ENCODE measurements around the gene MFNG. TPM values are rescaled to one million over a fixed set of nuclear protein-coding genes. Genes with fewer than 3 reads are reported as not detected.

Gene MFNG
- total RNA-seq, 1 donor from 2014 or later = 3.2 TPM

- H3K27me3 Mint-ChIP-seq = peaks cover 6% of the 10 kb centered on the region
- DNase-seq (ENCODE audit: low spot score, unreplicated experiment) = no peak
- H3K4me1 Mint-ChIP-seq (ENCODE audit: low read depth) = peaks cover 2% of the 10 kb centered on the region
- no peaks in the 10 kb centered on the region for H3K36me3 Mint-ChIP-seq (ENCODE audit: insufficient read depth)
- H3K9me3 Mint-ChIP-seq (ENCODE audit: low read depth) = no peaks in the 10 kb centered on the region
- no peak for TF ChIP-seq CTCF (IDR thresholded peaks at IDR 0.05; ENCODE audit: unreplicated experiment)
- no peak overlapping the region for H3K4me3 Mint-ChIP-seq (ENCODE audit: low read depth)
- H3K27ac Mint-ChIP-seq = no peak overlapping the region
Measured at GRCh38 chr22:37526376-37526775, 40.2 kb upstream of the MFNG start.

DNA sequence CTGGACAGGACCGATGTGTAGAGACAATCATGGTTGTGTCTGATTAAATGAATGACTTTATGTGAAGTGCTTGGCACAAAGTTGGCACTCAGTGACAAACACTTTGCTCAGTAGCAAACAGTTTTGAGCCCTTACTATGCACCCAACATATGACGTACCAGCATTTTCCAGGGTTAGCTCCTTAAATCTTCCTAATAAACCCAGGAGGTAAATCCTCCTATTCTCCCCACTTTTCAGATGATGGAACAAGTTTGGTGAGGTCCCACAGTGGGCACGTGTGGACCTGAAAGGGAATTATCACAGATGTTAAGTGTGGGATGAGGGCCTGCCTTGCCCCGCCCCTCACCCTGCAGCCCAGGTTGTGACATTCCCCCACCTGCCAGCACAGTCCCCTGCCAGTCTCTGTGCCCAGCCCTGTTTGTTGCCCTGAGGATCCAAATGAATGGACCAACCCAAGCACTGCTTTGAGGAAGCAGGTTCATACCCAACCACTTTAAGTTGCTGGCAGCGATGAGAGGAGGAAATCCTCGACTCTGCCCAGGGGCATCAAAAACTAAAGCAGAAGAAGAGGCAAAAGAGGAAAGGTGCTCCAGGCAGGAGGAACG is 39.7 kb upstream of the MFNG start:
- Mint-ChIP-seq H3K4me1 (ENCODE audit: low read depth) (peaks cover 2% of the 10 kb centered on the region), H3K9me3 (ENCODE audit: low read depth) (no peaks in the 10 kb centered on the region), H3K27me3 (peaks cover 6% of the 10 kb centered on the region), H3K27ac (no peak overlapping the region), H3K36me3 (ENCODE audit: insufficient read depth) (no peaks in the 10 kb centered on the region), H3K4me3 (ENCODE audit: low read depth) (no peak overlapping the region)
- no peak for TF ChIP-seq CTCF (IDR thresholded peaks at IDR 0.05; ENCODE audit: unreplicated experiment)
- DNase-seq (ENCODE audit: low spot score, unreplicated experiment) = no peak

- H3K4me3 Mint-ChIP-seq (ENCODE audit: low read depth) = no peak overlapping the region
- H3K36me3 Mint-ChIP-seq (ENCODE audit: insufficient read depth) = no peaks in the 10 kb centered on the region
- peaks cover 2% of the 10 kb centered on the region for H3K4me1 Mint-ChIP-seq (ENCODE audit: low read depth)
- H3K9me3 Mint-ChIP-seq (ENCODE audit: low read depth) = no peaks in the 10 kb centered on the region
- no peak for DNase-seq (ENCODE audit: low spot score, unreplicated experiment)
- H3K27ac Mint-ChIP-seq = no peak overlapping the region
- TF ChIP-seq CTCF (IDR thresholded peaks at IDR 0.05; ENCODE audit: unreplicated experiment) = no peak
- peaks cover 6% of the 10 kb centered on the region for H3K27me3 Mint-ChIP-seq
Measured at GRCh38 chr22:37525073-37525745, 39.0 kb upstream of the MFNG start.

- DNase-seq (ENCODE audit: low spot score, unreplicated experiment) = no peak
- no peak for TF ChIP-seq CTCF (IDR thresholded peaks at IDR 0.05; ENCODE audit: unreplicated experiment)
- peaks cover 9% of the 10 kb centered on the region for H3K4me1 Mint-ChIP-seq (ENCODE audit: low read depth)
- no peaks in the 10 kb centered on the region for H3K9me3 Mint-ChIP-seq (ENCODE audit: low read depth)
- peak overlapping the region; percentile 45 for H3K4me3 Mint-ChIP-seq (ENCODE audit: low read depth)
- peaks cover 6% of the 10 kb centered on the region for H3K27me3 Mint-ChIP-seq
- no peak overlapping the region for H3K27ac Mint-ChIP-seq
- H3K36me3 Mint-ChIP-seq (ENCODE audit: insufficient read depth) = no peaks in the 10 kb centered on the region
Measured at GRCh38 chr22:37522482-37522881, 36.3 kb upstream of the MFNG start.

- Mint-ChIP-seq H3K27me3 (peaks cover 6% of the 10 kb centered on the region), H3K4me1 (ENCODE audit: low read depth) (peaks cover 9% of the 10 kb centered on the region), H3K36me3 (ENCODE audit: insufficient read depth) (peaks cover 5% of the 10 kb centered on the region), H3K4me3 (ENCODE audit: low read depth) (peak overlapping the region; percentile 60), H3K27ac (no peak overlapping the region), H3K9me3 (ENCODE audit: low read depth) (peaks cover 1% of the 10 kb centered on the region)
- no peak for DNase-seq (ENCODE audit: low spot score, unreplicated experiment)
- TF ChIP-seq CTCF (IDR thresholded peaks at IDR 0.05; ENCODE audit: unreplicated experiment) = no peak
Measured at GRCh38 chr22:37521236-37521739, 35.1 kb upstream of the MFNG start.
